ENCODE data around the gene CDT1. TPM values are rescaled to one million over a fixed set of nuclear protein-coding genes. Genes with fewer than 3 reads are reported as not detected.

CDT1 gene
- total RNA-seq, 1 experiment from 2014 or later: 160 TPM

- no TSS peak for BruUV-seq (replicated peaks)
- CTCF ChIA-PET: no interaction called here
- no peak overlapping the region for H2AFZ ChIP-seq (ENCODE audit: low read depth, low read length, poor library complexity, severe bottlenecking)
- H3K27ac ChIP-seq (ENCODE audit: low read depth, low read length): no peak overlapping the region
- no peak overlapping the region for H3K9ac ChIP-seq (ENCODE audit: low read length)
- H3K4me2 ChIP-seq (ENCODE audit: low read length): no peak overlapping the region
- ATAC-seq (no peak), DNase-seq (ENCODE audit: low read depth, low spot score) (no peak)
- POLR2A ChIA-PET: interaction anchor here (1.1 to 1.3 kb wide), 2 partner anchors 11 to 13 kb away, joined by 3 to 4 read pairs; partner anchors contain the start of gene APRT
- H3K27me3 ChIP-seq (ENCODE audit: insufficient read depth, low read length): no peaks in the 10 kb centered on the region
- TF ChIP-seq SIN3A (IDR thresholded peaks at IDR 0.05; ENCODE audit: low read depth): no peak
- no peak for TF ChIP-seq REST (IDR thresholded peaks at IDR 0.05; ENCODE audit: low read depth)
- no peak for TF ChIP-seq ZFX (IDR thresholded peaks at IDR 0.05)
- no peak for TF ChIP-seq ZBTB33 (IDR thresholded peaks at IDR 0.05; ENCODE audit: extremely low read depth, insufficient replicate concordance, low read length)
- TF ChIP-seq EZH2 (IDR thresholded peaks at IDR 0.05): no peak
- TF ChIP-seq ZNF274 (IDR thresholded peaks at IDR 0.05; ENCODE audit: low read depth, low read length): no peak
- no peak for TF ChIP-seq EZH2phosphoT487 (IDR thresholded peaks at IDR 0.05; ENCODE audit: borderline replicate concordance)
- no peak for TF ChIP-seq ELF1 (IDR thresholded peaks at IDR 0.05; ENCODE audit: borderline replicate concordance, low read depth)
- H3K4me1 ChIP-seq (ENCODE audit: control insufficient read depth in 1 of 2, insufficient read depth in 2 of 2, low read length in 2 of 2): peaks cover 10 to 21% of the 10 kb centered on the region in 2 experiments
- no peak overlapping the region for H3K4me3 ChIP-seq (replicated peaks in 1 of 2; ENCODE audit: low read depth in 1 of 2, low read length in 2 of 2)
- no peaks in the 10 kb centered on the region for H3K9me2 ChIP-seq (ENCODE audit: insufficient read depth)
- no peaks in the 10 kb centered on the region for H3K9me3 ChIP-seq (ENCODE audit: control insufficient read depth in 1 of 2, insufficient read depth in 1 of 2, low read depth in 1 of 2, low read length in 2 of 2)
- RAD21 ChIA-PET (ENCODE audit: low non-redundant PET in 1 of 2, low total read pairs in 2 of 2, uncharacterized antibody in 2 of 2, unreplicated experiment in 2 of 2): no interaction called here
- peaks cover 5% of the 10 kb centered on the region; the same call in 1 of the 2 replicates for H3K79me2 ChIP-seq (ENCODE audit: insufficient read depth, low read length)
- no peaks in the 10 kb centered on the region for H4K20me1 ChIP-seq (ENCODE audit: insufficient read depth)
- intact Hi-C loops (cut with micrococcal nuclease): no loop called here
- H3K36me3 ChIP-seq (ENCODE audit: control insufficient read depth in 1 of 2, insufficient read depth in 2 of 2, low read length in 2 of 2): no peaks in the 10 kb centered on the region
These were observed 4.7 kb upstream of the CDT1 start for GRCh38 chr16:88798772-88799455.
